ENCODE measurements around the gene TUBB3.

- TF ChIP-seq ZBTB21 (CRISPR knock-in tag; IDR thresholded peaks at IDR 0.05; ENCODE audit: borderline replicate concordance) (no peak), CTCF (IDR thresholded peaks at IDR 0.05) (no peak), IRF2 (CRISPR knock-in tag; IDR thresholded peaks at IDR 0.05; ENCODE audit: borderline replicate concordance, low read depth) (no peak), ZMAT4 (CRISPR knock-in tag; IDR thresholded peaks at IDR 0.05) (no peak), SP1 (CRISPR knock-in tag; conservative IDR thresholded peaks at IDR 0.05) (no peak), TEAD4 (CRISPR knock-in tag; IDR thresholded peaks at IDR 0.05) (no peak)
Observed at GRCh38 chr16:89924925-89925307, 1.8 kb downstream of the TUBB3 start.

Measured in WTC11 (cell line).